NB4 (cell line): ENCODE data around the gene DOCK3.

Experiments used
- MYC ChIP-seq: IDR thresholded peaks from 2 replicates; pipeline ENCODE4 v1.6.1; 2011; ENCODE audit warnings: low read depth, low read length
- TF ChIP-seq, protein P1 (sequence below): IDR thresholded peaks from one replicate; pipeline ENCODE4 v1.5.1; 2012; ENCODE audit warnings: low read depth, low read length

DNA sequence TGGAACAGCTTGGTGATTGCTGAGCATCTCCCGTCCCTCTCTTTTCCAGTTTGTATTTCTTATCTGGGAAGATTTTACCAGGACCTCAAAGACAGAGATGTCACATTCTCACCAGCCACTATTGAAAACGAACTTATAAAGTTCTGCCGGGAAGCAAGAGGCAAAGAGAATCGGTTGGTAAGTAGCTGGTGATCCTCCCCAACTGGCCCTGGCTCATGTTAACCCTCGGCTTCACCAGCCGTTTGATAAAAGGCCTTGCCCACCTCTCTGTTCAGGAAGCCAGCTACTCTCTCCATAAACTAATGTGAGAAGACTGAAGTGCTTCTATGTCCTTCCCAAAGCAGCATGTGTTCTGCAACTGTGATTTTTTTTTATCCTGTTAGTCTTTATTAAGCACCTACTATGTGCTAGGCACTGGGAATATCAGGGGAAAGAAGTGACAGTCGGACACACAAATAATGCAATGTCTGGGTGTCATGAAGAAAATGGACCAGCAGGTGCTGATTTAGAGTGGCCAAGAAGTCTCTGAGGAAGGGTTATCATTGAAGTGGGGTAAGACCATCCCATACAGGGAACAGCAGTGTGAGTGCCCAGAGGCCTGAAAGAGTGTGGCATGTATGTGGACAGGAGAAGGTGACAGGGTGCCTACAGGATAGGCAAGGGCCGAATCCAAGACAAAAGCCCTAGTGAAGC lies 711.6 kb downstream of the DOCK3 start:
- TF ChIP-seq, protein P1, sequence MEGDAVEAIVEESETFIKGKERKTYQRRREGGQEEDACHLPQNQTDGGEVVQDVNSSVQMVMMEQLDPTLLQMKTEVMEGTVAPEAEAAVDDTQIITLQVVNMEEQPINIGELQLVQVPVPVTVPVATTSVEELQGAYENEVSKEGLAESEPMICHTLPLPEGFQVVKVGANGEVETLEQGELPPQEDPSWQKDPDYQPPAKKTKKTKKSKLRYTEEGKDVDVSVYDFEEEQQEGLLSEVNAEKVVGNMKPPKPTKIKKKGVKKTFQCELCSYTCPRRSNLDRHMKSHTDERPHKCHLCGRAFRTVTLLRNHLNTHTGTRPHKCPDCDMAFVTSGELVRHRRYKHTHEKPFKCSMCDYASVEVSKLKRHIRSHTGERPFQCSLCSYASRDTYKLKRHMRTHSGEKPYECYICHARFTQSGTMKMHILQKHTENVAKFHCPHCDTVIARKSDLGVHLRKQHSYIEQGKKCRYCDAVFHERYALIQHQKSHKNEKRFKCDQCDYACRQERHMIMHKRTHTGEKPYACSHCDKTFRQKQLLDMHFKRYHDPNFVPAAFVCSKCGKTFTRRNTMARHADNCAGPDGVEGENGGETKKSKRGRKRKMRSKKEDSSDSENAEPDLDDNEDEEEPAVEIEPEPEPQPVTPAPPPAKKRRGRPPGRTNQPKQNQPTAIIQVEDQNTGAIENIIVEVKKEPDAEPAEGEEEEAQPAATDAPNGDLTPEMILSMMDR = no peak
- no peak for TF ChIP-seq MYC
